NT2/D1 (cell line): ENCODE measurements around the gene TPPP2.

Experiments used
- SUZ12 ChIP-seq: IDR thresholded peaks from 2 replicates; pipeline ENCODE4 v1.6.1; 2011; ENCODE audit not compliant: insufficient read length, insufficient read depth; ENCODE audit errors: extremely low read depth
- YY1 ChIP-seq: IDR thresholded peaks from 2 replicates; pipeline ENCODE4 v1.6.1; 2011; ENCODE audit not compliant: insufficient read length, insufficient read depth
- ZNF274 ChIP-seq: IDR thresholded peaks from 2 replicates; pipeline ENCODE4 v1.6.1; 2011; ENCODE audit warnings: mild to moderate bottlenecking, low read depth, low read length

- TF ChIP-seq ZNF274 (no peak), SUZ12 (no peak), YY1 (no peak)
Measured at GRCh38 chr14:21016413-21017190, 13.4 kb upstream of the TPPP2 start.
